ENCODE data around the gene ANKRD36. TPM values are rescaled to one million over a fixed set of nuclear protein-coding genes. Genes with fewer than 3 reads are reported as not detected.
"Not testable (repeated sequence)": the region's sequence is repeated elsewhere in the genome, so short reads cannot be mapped to it uniquely, and the experiment has no call there.

Gene ANKRD36
- total RNA-seq, 1 donor from 2014 or later = 38.4 TPM

- DNase-seq (ENCODE audit: low read depth, low spot score) = not testable (repeated sequence)
These were observed 163.4 kb downstream of the ANKRD36 start for GRCh38 chr2:97276232-97276798.

GRCh38 chr2:97285187-97285586, 172.2 kb downstream of the ANKRD36 start:
- not testable (repeated sequence) for DNase-seq (ENCODE audit: low read depth, low spot score)

GRCh38 chr2:97293687-97294086, 180.7 kb downstream of the ANKRD36 start:
- not testable (repeated sequence) for DNase-seq (ENCODE audit: low read depth, low spot score)

Other genes starting within 250 kb of the ANKRD36 start
- gene SEMA4C, start 243.1 kb upstream of the ANKRD36 start, total RNA-seq = 17.2 and 19.4 TPM in 2 replicates
- not detected in 2 replicates for gene FAM178B, start 126.6 kb upstream of the ANKRD36 start, total RNA-seq
- gene FAHD2B, start 18.3 kb upstream of the ANKRD36 start, total RNA-seq = 3.6 and 14.6 TPM in 2 replicates